Fibroblast of skin of back (primary cell): ENCODE data around the gene PYGO1.
"Not testable (repeated sequence)": the region's sequence is repeated elsewhere in the genome, so short reads cannot be mapped to it uniquely, and the experiment has no call there.

Experiments
- DNase-seq: peaks from one replicate; pipeline ENCODE4 v3.0.0-alpha.2; 2013

PYGO1 gene

DNA sequence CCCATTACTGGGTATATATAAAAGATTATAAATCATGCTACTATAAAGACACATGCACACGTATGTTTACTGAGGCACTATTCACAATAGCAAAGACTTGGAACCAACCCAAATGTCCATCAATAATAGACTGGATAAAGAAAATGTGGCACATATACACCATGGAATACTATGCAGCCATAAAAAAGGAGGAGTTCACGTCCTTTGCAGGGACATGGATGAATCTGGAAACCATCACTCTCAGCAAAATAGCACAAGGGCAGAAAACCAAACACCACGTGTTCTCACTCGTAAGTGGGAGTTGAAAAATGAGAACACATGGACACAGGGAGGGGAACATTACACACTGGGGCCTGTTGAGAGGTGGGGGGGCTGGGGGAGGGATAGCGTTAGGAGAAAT is 82.7 kb downstream of the PYGO1 start:
- not testable (repeated sequence) for DNase-seq

DNA sequence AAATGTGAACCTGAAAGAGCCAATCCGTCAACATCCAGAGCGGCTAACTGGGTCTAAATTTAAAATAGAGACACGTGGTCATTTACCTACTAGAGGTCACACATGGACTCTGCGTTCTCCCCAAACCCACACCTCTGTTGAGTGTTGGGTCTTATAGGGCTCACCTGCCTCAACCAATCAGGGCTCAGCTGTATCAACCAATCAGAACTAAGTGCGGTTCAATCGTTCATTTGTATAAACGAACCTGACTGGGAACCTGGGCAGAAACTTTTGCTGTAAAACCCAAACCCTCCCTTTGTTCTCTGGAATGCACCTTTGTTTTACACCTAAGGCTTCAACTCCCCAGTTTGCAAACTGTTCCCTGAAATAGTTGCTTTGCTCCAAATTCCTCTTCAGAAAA is 89.0 kb downstream of the PYGO1 start:
- no peak for DNase-seq

DNA sequence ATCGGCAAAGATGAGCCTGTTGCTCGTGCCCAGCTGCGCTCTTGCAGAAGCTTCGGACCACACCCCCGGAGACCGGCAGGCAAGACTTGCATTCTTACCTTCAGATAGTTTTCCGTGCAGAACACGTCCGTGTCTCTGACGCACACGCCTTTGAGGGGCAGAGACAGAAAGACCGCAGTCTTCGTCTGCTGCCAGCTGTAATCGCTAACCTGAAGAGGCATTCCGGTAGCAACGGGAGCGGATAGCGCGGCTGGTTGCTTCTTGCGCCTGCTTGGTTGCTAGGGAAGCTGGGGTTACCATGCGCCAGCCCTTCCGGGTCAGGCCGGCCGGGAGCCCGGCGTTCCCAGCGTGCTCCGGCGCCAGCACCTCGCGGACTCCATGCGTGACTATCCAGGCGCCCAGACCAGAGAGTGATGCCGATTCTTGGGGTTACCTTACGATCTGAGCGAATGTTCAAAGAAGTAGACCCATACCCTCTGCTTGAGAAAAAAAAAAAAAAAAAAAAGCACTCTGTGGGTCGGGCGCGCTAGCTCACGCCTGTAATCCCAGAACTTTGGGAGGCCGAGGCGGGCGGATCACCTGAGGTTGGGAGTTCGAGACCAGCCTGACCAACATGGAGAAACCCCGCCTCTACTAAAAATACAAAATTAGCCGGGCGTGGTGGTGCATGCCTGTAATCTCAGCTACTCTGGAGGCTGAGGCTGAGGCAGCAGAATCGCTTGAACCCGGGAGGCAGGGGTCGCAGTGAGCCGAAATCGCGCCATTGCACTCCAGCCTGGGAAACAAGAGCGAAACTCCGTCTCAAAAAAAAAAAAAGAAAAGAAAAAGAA is 89.8 kb downstream of the PYGO1 start:
- DNase-seq, result peak; percentile 86

DNA sequence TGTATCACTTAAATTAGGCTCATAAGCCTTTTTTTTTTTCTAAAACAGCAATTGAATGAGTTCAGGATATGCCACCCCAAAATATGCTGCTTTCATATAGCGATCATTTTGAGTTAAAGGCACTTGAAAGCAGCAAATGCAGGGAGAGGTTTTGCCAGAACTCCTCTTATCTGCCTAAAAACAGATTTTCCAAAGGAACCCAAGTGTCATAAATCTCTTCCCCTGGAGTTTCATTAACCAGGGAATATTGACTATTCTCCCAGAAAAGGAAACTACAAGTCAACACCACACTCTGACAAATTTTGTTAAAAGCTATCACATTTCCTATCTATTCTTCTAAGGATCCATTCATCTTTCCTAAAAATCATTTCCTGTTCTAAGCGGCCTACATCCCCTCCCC is 91.4 kb downstream of the PYGO1 start:
- no peak for DNase-seq

DNA sequence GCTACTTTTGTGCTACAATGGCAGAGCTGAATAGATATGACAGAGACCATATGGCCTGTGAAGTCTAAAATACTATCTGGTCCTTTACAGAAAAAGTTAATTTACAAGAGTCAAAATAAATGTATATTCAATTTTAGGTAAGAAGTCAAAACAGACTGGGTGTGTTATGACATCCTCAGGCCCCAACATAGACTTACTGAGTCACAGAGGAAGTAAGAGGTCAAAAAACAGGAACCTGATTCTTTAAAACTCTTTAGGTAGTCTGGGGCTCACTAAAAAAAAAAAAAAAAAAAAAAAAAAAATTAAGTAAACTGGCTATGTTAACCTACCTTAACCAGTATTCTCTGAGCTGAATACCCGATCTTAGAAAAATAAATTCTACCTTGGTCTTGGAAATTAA is 93.2 kb downstream of the PYGO1 start:
- DNase-seq, result no peak

GRCh38 chr15:55488952-55489600 is 99.1 kb downstream of the PYGO1 start:
- DNase-seq, result peak; percentile 32
